ENCODE measurements around the gene GAS6.
"Not testable (repeated sequence)": the region's sequence is repeated elsewhere in the genome, so short reads cannot be mapped to it uniquely, and the experiment has no call there.

Gene GAS6

GRCh38 chr13:113867913-113868312 lies 4.0 kb upstream of the GAS6 start:
- DNase-seq (ENCODE audit: low read depth in 3 of 3): not testable (repeated sequence)

- DNase-seq (ENCODE audit: low read depth in 3 of 3): no peak
These were observed 1.6 kb upstream of the GAS6 start for GRCh38 chr13:113865427-113865826.

GRCh38 chr13:113864273-113864890 lies 506 bp upstream of the GAS6 start:
- no peak for DNase-seq (ENCODE audit: low read depth in 3 of 3)

GRCh38 chr13:113862931-113863523 lies 849 bp downstream of the GAS6 start:
- DNase-seq (ENCODE audit: low read depth in 3 of 3): no peak

DNA sequence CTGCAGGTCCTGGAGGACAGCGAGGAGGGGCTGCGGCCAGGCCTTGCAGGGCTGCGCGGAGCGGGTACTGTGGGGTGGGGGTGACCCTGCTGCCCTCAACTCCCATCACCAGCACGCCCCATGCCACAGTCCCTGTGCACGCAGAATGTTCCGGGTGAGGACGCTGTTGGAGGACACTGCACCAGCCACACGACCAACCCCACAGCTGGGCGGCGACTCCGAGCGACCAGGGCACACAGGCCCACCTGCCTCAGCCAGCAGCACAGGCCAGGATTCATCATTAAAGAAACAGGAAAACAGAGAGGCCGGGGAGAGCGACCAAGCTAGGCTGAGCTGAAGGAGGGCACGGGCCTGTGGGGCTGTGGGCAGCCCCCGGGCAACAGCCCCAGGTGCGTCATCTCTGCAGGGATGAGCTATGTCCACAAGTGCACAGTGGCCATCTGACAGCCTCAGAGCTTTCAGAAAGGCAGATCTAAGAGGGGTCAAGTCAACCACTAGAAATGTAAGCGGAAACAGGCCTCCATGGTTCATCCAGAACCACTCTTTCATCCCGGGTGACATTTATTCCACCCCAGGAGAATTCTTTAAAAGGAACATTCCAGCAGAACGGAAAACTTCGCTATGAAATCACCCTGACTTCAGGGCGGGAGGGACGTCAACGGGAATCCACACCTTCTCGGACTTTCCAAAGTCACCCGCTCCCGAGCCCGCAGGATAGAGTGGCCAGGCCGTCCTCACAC lies 1.5 kb downstream of the GAS6 start:
- no peak for DNase-seq (ENCODE audit: low read depth in 3 of 3)

- DNase-seq (ENCODE audit: low read depth in 3 of 3): no peak
These were observed 2.3 kb downstream of the GAS6 start for GRCh38 chr13:113861433-113862030.

GRCh38 chr13:113860665-113861432 lies 3.0 kb downstream of the GAS6 start:
- DNase-seq (ENCODE audit: low read depth in 3 of 3): no peak

- no peak for DNase-seq (ENCODE audit: low read depth in 3 of 3)
These were observed 3.7 kb downstream of the GAS6 start for GRCh38 chr13:113860051-113860664.

DNA sequence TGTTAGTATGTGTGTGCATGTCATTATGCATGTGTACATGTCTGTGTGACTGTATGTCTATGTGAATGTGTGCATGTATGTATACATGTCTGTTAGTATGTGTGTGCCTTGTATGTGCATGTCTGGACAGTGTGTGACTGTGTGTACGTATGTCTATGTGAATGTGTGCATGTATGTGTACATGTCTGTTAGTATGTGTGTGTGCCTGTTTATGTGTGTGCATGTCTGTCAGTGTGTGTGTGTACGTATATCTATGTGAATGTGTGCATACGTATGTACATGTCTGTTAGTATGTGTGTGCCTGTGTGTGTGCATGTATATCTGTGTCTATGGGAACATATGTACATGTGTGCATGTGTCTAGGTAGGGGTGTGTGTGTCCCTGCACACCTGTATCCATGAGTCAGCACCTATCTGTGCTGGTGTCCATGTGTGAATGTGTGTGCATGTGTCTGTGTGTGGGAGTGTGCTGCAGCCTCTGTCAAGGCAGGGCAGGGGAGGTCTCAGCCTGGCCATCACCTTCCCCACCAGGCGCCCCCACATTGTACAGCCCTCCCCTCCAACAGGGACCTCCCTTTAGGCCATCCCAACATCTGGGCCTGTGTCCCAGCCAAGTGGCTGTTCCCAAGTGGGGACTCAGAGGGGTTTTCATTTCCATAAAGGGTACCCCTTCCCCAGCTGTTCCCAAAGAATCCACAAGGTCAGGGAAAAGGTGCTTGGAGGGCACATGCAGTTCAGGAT lies 4.4 kb downstream of the GAS6 start:
- no peak for DNase-seq (ENCODE audit: low read depth in 3 of 3)

DNA sequence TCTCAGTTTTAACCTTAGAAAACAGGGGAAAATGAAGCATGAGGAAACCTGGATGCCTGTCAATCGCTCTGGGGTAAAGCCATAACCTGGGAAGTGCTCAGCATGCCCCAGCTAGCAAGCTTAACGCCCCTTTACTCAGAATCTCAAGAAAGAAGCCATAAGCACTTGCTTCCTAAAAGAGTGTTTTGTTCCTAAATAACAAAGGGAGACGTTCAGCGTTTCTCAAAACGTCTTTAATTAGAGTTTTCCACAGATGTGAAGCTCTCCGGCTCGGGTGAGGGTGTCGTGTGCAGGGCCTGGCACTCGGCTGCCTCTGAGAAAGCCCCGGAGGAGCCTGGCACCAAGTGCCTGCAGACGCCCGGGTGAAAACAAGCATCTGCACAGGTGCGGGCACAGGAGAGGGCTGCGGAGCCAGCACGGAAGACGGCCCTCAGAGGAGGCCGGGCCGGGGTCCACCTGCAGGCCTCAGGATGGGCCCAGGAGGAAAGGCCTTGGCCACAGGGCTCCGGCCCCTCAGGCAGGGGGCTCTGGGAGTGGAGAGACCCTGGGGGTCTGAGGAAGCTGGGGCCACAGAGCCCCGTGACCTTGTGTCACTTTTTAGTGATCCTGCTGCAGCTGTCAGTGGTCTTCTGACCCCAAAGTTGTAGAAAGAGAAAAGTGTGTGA lies 6.2 kb downstream of the GAS6 start:
- DNase-seq (ENCODE audit: low read depth in 3 of 3): no peak

- no peak for DNase-seq (ENCODE audit: low read depth in 3 of 3)
These were observed 7.2 kb downstream of the GAS6 start for GRCh38 chr13:113856716-113857065.

DNA sequence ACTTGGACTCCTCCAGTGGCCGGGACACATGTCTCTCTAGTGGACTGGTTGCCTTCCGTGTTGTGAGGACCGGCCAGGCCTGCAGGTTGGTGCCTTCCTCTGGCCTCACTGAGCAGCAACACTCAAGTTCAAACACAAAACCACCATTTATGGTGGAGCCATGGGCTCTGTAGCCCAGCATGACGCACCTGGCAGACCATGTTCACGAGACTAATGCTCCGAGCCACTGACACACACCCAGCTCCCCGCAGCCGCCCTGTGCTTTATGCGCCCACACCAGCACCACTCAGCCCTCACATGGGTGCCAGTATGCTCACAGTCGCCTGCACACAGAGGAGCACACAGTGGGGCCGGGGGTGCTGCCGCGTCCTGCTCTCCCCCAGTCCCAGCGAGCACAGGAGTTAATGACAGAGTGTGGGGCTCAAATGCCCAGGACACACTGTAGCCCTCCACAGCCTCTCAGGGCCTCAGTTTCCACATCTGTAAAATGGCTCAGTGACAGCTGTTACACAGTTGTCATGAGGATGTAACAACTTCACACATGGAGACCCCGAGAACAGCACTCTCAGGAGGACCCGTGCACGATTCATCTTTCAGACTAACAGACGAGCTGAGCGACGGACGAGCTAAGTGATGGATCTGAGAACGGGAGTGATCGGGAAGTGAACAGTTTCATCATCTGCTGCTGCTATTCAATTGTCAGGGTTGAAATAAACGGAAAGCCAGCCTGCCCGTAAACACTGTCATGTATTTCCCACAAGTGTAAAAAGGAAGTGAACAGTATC lies 7.8 kb downstream of the GAS6 start:
- DNase-seq (ENCODE audit: low read depth in 3 of 3): no peak

- no peak for DNase-seq (ENCODE audit: low read depth in 3 of 3)
These were observed 8.6 kb downstream of the GAS6 start for GRCh38 chr13:113855012-113855921.

DNA sequence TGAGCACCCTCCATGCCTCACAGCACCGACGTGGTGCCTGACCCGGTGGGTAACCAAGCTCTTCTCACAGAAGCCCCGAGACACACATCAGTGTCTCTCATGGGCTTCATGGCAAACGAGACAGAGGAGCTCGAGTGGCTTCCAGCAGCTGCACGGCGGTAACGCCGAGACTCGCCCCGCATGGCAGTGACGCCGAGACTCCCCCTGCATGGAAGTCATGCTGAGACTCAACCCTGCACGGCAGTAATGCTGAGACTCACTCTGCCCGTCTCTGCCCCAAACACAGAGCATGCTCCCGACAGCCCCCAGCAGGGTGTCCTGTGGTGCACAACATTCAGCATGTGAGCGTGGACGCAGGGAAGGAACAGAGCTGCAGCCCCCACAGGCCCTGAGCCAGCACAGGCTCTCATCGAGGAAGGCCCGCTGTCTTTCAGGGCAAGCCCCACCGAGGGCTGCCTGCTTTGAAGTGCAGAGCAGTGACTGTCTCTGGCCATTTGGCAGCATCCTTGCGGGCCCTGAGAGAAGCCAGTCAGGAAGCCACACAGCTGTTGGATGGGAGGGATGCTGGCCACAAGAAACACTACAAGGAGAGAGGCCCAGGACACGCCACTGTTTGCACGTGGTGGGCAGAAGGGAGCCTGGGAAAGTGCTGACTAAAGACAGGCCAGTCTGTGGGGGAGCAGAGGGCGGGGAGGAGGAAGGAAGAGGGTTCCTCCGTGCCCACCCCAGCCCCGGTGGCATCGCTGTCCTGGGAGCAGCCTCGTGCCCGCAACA lies 9.5 kb downstream of the GAS6 start:
- DNase-seq (ENCODE audit: low read depth in 3 of 3): no peak

DNA sequence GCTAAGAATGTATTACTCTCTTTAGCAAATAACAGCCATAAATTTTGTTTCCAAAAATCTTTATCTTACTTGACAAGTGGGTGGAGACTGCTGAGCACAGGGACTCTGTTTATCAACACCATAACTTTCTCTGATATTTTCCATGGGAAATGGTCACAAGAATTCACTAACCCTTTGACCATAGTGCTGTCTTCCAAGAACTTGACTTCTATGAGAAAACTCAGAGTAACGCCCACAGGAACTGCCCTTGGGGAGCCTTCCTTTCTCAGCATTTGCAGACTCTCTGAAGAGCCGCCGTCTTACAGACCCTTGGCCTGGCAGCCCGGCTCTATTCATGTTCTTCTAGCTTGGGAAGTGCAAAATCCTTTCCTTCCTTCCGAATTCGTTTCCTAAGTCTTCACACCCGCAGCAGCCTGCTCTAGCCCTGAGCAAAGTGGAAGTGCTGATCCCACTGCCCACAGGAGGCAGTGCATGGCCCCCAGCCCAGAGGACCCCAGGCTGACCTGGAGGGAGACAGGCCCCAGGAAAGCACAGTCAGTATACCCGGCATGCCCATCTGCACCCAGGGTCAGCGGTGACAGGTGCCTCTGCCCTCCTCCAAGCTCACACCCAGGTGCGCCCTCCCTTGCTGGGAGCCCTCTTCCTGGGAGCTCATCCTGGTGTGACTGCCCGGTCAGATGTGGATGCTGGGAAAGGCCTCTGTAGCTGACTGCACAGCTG lies 10.2 kb downstream of the GAS6 start:
- DNase-seq (ENCODE audit: low read depth in 3 of 3): no peak

- DNase-seq (ENCODE audit: low read depth in 3 of 3): no peak
These were observed 11.0 kb downstream of the GAS6 start for GRCh38 chr13:113852536-113853517.
